GM19397 (cell line): ENCODE data around the gene TSC22D3.
A peak's percentile ranks its signal among the peaks of the same experiment; 100 is the strongest.
"Not testable (repeated sequence)": the region's sequence is repeated elsewhere in the genome, so short reads cannot be mapped to it uniquely, and the experiment has no call there.

Experiments
- ATAC-seq: cut with Tn5 transposase; IDR thresholded peaks from one replicate; pipeline ENCODE4 v1.9.1; 2021; ENCODE audit warnings: mild to moderate bottlenecking, moderate library complexity; ENCODE audit not compliant: unreplicated experiment

Gene TSC22D3

DNA sequence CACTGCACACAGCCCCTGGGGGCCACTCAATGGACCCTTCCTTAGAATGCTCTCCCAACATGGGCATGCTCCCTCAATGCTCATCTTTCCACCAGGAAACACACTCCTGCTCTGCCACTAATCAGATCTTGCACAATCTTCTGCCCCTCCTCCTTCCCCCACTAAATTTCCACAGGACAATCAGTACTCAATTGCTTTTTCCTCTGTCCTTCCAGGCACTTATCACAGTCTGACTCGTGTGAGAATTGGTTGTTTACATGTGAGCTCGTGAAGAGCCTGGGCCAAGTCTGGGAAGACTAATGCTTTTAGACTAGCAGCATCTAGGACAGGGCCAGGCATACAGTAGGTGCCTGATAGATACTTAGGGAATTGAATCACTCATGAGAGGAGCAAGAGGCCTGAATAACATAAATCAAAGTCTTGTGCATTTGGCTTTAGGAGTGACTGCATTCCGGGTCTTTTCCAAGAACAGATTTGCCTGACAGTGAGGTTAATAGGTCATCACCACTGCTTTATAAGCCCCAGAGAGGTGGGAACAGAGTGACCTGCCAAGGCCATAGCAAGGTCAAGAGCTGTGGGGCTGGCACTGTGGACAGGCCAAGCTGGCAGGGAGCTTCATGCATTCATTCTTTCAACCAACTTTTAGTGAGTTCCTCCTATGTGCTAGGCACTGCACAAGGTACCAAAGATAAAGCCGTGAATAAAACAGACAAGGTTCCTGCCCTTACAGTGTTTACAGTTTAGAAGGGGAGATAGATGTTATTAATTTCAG, 92.3 kb downstream of the TSC22D3 start:
- no peak for ATAC-seq

DNA sequence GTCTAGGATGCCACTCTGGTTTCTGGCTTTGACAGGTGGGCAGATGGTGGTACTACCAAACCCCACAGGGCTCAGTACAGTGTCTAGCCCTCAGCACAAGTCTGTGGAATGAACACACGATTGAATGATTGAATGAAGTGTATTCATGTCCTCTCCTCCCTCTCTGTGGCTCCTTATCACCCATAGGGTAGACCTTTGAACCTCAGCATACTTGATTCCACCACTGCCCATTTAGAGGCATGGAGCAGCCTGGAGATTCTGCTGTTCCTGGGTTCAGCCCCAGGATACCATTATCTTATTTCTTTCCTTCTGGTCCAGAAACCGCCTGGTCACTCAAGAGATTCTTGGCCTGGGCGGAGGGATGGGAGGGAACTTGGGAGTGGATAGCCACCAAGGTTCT, 93.3 kb downstream of the TSC22D3 start:
- ATAC-seq = no peak

DNA sequence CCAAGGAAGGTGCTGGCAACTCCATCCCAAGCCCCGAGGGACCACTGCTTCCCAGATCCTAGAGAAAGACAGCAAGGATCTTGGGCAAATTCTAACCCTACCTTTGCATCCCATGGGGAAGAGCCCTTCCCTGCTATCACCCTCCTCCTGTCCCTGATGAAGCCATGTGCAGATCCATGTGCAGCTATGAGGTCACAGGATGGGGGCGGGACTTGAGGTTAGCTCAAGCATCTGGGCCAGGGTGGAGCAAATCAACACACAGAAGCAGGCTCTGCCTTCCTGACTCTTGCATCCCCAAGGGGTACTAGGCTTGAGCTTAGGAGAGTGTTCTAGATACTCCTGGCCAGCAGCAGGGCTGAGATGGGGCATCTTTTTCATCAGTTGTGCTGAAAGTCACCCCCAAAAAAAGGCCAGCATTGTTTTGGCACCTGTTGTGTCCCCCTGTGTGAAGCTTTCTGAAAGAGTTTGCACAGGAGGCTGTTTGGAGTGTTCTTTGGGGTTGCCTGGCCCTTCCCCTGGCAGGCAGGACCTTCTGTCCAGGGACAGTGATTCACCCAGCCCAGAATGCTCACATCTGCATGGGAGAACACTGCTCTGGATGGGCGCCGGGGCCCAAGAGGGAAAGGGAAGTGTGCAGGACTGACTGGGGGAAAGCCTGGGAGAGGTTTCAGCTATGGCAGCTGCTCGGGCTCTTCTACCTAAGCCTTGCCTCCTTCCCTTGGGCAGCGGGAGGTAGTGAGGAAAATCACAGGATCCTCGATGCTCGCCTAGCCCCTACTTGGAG, 96.4 kb downstream of the TSC22D3 start:
- ATAC-seq = no peak

DNA sequence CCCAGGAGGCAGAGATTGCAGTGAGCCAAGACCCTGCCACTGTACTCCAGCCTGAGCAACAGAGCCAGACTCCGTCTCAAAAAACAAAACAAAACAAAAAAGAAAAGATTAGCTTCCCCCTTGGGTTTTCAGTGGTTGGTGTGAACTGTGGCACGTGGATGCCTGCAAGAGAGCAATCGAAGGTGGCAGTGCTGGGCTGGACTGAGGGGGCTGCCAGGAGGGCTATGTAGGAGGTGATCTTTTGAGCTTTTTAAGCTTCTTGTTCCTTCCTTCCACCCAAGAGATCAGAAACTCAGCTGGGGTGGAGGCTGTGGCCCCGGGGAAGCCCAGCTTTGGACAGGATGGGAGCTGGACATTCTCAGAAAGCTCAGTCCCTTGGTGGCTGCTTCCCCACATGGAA, 97.7 kb downstream of the TSC22D3 start:
- ATAC-seq = no peak

DNA sequence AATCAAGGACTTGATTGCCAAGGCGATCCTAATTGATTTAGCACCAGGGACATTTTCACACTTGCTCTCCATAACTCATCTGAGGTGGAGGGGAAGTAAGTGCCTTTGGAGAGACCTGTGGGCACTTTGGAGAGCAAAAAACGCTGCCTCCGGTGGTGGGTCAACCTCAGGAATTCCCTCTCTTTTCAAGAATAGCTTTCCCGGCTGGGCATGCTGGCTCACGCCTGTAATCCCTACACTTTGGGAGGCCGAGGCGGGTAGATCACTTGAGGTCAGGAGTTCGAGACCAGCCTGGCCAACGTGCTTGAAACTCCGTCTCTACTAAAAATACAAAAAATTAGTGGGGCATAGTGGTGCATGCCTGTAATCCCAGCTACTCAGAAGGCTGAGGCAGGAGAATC, 98.1 kb downstream of the TSC22D3 start:
- no peak for ATAC-seq

DNA sequence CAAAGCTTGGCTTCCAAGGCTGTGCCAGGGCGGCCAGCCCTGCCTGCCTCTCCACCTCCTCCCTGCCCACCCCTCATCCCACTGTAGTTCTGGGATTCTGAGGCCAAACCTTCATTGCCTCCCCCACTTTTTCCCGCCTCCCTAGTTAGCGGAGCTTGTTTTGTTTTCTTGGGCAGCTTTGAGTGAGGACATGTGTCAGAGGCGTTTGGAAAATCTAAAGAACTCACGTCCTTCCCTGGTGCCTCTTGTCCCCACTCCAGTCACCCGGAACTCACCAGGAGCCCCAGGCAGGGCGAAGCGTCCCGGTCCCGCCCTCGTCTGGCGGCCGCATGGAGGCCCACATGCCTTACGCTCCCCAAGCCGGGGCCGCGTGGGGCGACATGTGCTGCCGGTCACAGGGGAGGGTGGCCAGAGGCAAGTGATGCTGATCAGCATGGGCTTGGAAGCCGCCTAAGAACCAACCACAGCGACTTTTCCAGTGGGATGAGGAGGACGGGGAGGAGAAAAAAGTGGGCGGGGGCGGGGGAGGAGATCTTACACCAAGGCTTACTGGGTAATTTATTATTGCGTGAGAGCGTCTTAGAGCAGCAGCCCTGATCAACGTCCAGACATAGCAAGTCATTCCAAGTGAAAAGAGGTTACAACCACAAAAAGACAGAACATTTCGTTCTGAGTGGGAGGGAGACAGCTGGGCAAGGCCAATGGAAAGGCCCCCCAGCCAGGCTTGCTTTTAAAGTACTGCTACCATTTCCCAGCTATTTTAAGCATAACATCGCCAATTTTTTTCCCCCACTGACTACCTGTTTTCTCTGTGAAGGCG, 98.8 kb downstream of the TSC22D3 start:
- no peak for ATAC-seq

DNA sequence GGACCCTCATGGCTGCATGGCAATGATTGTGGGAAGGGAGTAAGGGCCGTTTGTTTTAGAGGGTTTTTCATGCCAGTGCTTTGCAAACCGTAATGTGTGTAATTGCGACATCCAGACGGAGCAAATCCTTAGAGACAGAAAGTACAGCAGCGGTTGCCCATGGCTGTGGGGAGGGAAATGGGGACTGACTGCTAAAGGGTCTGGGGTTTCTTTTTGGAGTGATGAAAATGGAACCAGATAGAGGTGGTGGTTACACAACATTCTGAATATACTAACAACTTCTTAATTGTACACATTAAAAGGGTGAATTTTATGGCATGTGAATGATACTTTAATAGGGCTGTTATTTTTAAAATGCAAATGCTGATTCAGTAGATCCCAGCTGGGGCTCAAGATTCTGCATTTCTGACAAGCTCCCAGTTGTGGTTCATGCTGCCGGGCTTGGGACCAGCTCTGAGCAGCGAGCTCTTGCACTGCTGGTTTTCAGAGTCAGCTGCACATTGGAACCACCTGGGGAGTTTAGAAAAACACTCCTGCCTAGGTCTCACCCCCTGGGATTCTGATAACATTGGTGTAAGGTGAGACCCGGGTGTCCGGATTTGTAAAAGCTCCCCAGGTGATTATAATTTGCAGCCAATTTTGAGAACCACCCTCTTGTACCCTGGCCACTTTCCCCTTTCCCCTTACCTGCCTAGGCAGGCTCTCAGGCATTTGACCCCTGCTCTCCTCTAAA, 99.6 kb downstream of the TSC22D3 start:
- ATAC-seq = no peak

DNA sequence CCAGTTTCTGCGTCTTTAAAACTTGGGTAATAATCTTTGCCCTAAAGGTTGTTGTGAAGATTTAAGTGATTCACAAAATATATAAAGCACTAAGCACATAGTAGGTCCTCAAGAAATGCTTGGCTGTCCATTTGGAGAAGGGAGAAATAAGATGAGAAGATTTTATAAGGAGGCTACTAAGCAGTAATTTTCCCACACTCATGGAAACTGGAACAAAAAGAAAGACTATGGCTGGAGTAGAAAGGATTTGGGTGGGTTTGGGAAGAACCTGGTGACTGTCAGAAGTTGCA, 100.3 kb downstream of the TSC22D3 start:
- ATAC-seq = no peak

DNA sequence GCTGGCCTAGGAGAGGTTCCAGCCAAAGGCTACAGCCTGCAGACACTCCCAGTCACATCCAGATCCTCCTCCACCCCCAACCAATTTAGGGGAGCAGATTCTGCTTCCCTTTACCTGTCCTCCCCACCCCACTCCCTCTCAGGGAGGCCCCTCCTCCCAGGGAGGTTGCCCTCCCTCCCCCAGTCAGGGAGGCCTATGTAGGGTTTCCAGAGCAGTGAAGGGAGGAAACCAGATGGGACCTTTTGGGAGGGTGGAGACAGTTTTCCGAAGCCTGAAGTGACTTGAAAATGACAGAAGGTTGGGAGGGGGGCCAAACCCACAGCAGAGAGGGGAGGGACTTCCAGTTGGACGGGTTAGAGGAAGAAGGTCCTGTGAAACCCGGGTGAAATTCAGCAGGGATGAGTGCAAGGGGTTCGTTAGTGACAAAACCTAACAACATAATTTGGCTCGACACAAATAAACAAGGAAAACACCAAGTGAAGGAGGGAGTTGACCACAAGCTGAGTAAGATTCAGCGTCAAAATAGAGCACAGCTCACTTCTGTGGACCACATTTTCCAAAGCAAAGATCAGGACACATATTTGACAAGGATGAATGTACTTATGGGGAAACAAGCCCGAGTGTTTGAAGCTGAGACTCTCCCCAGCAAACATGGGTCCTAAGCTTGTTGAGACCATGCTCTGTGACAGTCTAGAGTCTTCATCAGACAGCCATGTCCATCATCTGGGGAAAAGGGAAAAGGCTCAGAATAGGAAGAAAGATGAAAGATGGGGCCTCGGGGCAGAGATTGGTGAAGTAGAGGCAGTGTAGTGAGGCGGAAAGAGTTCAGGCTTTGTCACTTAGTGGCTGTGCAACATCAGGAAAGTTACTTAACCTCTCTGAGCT, 100.9 kb downstream of the TSC22D3 start:
- ATAC-seq = peak; percentile 5

DNA sequence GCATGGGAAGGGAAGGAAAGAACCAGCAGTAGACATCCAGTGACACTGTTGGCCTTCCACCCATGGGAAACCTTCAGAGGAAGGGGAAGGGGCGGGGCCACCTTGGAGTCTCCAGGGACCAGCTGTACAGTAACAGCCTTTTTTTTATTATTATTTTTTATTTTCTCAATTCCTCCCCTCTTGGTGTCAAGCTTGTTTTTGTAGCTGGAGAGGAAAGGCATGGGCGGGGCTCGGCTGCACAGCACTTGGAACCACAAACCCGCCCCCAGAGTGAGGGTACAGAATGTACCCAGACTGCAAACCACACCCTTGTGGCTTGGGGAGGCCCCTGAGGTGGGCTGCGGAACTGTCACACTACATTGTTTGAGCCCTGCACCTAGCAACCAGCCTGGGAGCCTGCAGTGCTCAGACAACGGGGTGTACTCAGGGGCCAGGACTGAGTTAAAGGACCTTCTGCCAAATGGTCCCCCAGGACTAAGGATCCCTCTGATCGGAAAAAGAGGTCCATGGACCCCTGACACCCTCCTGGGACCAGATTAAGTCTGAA, 101.6 kb downstream of the TSC22D3 start:
- peak; percentile 85 for ATAC-seq

DNA sequence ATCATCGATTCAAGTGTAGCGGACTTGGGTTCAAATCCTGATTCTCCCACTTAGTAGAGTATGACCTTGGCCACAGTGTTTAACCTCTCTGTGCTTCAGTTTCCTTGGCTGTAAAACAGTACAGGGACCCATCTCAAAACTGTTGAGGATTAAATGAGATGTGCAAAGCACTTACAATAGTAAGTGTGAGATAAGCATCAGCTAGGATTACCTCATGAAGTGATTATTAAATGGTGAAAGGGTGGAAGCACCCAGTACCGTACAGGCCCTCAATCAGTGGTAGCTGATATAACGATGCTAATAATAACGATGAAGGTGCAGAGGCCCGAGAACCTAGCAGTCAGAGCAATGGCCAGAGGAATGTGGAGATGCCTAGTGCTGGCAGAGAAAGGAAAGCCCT, 102.2 kb downstream of the TSC22D3 start:
- ATAC-seq = no peak

DNA sequence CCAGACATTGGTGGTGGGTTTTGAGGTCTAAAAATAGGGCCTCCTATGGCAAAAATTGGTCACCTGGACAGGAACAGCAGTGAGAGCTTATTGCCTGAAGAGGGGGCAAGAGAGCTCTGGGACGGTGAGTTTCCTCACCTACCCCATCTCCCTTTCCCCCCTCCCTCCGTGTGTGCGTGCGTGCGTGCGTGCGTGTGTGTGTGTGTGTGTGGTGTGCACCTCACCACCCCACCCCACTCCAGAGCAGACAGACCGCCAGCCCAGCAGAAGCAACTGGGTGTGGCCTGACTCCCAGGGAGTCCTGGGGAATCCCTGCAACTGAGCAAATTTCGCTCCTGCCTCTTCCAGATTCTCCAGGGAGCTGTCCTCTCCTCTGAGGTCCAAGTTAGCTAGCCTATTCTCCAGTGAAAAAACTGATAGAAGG, 102.6 kb downstream of the TSC22D3 start:
- ATAC-seq = peak; percentile 28

DNA sequence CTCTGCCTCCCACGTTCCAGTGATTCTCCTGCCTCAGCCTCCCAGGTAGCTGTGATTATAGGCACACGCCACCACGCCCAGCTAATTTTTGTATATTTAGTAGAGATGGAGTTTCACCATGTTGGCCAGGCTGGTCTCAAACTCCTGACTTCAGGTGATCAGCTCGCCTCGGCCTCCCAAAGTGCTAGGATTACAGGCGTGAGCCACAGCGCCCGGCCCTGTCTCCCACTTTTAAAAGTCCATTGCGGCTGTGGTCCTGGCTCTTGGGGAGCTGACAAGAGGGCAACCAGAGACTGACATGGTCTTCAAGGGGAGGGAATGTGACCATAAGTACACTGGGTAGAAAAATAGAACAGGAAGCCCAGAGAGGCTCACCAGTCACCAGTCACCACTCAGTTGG, 104.3 kb downstream of the TSC22D3 start:
- ATAC-seq = not testable (repeated sequence)

DNA sequence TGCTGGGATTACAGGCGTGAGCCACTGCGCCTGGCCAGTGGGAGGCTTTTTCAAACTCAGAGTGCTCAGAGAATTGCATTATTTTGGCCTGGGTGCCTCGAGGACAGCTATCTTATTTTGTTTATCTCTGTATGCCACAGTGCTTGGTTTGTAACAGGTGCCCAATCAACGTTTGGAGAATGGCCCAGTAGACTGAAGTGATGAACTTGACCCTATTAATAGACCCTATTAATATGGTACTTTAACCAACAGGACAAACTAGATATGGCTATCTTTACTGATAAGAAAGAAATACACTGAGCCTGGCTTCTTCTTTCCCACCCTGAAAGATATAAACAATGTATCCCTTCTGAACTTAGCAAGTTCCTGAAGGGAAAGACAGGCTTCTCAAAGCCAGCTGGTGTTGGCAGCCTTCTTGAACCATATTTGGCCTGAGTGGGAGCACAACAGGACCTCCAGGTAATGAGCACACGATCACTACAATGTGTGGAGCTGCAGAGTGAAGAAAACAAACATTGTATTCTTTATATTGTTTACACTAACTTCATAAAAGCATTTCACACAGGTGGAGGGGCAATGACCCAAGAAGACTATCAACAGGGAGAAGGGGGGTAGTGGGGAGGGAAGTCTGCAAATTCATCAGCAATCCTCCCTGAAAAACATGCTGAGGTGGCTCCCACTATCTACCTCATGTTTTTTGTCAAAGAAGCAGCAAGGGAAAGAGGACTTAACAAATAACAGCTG, 105.5 kb downstream of the TSC22D3 start:
- ATAC-seq = no peak

DNA sequence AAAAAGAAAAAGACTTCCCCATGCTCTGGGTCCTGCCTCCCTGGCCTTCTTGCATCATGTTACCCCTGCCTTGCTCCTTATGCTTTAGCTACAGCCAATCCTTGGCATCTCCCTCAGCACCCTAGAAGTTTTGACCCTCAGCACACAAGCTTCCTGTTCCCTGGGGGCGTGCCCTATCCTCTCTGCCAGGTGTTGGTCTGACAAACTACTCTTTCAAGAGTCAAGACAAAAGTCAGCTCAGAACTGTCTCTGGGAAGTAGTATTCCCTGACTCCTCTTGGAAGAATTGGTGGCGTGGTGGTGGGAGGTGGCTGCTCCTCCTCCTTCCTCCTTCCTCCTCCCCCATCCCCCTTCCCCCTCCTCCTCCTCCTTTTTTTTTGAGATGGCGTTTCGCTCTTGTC, 106.3 kb downstream of the TSC22D3 start:
- no peak for ATAC-seq

DNA sequence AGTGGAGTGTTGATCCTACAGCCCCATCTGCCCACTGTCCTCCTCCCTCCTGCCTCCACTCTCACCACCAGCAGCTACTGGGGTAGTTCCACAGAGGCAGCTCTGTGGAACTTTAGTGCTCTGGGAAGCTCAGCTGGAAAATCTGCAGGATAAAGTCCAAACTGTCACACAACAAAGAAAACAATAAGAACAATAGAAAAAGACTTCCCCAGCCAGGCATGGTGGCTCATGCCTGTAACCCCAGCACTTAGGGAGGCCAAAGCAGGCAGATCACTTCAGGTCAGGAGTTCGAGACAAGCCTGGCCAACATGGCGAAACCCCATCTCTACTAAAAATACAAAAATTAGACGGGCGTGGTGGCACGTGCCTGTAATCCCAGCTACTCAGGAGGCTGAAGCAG, 106.9 kb downstream of the TSC22D3 start:
- ATAC-seq = not testable (repeated sequence)

DNA sequence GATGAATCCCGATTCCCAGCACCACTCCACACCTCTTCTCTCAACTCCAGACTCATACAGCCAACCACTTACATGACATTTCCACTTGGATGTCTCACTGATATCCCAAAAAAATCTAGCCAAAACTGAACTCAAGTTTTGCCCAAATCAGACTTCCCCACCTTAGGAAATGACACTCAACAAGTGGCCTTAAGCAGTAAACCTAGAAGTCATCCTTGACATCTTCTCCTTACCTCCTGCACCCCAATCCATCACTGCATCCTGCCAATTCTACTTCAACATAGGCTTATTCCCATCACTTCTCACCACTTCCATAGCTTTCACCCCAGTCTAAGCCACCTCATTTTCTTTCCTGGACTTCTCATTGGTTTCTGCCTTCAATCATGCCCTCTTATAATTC, 108.2 kb downstream of the TSC22D3 start:
- ATAC-seq = no peak

DNA sequence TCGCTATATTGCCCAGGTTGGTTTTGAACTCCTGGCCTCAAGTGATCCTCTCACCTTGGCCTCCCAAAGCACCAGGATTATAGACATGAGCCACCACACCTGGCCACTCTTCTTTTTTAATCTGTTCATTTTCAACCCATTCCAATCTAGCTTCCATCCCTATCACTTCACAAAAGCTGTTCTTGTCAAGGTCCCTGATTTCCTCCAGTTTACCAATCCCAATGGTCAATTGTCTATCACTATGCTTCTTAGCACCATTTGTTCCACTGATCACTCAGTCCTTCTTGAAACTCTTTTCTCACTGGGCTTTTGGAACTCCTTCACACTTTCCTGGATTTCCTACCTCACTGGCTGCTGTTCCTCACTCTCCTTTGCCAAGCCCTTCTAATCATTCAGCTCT, 108.7 kb downstream of the TSC22D3 start:
- ATAC-seq = no peak
